SK-N-SH treated with all-trans-retinoic acid at 6 μM for 48 hours (cell line): ENCODE results near the gene PDIA3.

Experiments used
- BACH2 ChIP-seq: fragments of 250-450 bp; sonication (Bioruptor Pico); IDR thresholded peaks from 2 replicates; pipeline ENCODE4 v1.9.0; 2021; ENCODE audit warnings: mild to moderate bottlenecking, borderline replicate concordance
- CREB5 ChIP-seq: fragments of 250-450 bp; sonication (Bioruptor Pico); IDR thresholded peaks from 2 replicates; pipeline ENCODE4 v1.5.1; 2020; ENCODE audit warnings: low read depth, mild to moderate bottlenecking, moderate library complexity
- CSDC2 ChIP-seq: fragments of 250-450 bp; sonication (Bioruptor Pico); IDR thresholded peaks from 2 replicates; pipeline ENCODE4 v1.5.0; 2020; ENCODE audit warnings: mild to moderate bottlenecking, moderate library complexity
- GLIS3 ChIP-seq: fragments of 250-450 bp; sonication (Bioruptor Pico); IDR thresholded peaks from 2 replicates; pipeline ENCODE4 v1.5.0; 2020; ENCODE audit warnings: mild to moderate bottlenecking, moderate library complexity
- OSR1 ChIP-seq: fragments of 250-450 bp; sonication (Bioruptor Pico); IDR thresholded peaks from 2 replicates; pipeline ENCODE4 v1.8.0; 2022; ENCODE audit warnings: moderate library complexity, mild to moderate bottlenecking, inconsistent platforms
- PPARA ChIP-seq: fragments of 250-450 bp; sonication (Bioruptor Pico); IDR thresholded peaks from 2 replicates; pipeline ENCODE4 v1.5.0; 2020; ENCODE audit warnings: mild to moderate bottlenecking, borderline replicate concordance
- TCF4 ChIP-seq: fragments of 250-450 bp; sonication (Bioruptor Pico); IDR thresholded peaks from 2 replicates; pipeline ENCODE4 v1.8.0; 2021; ENCODE audit warnings: mild to moderate bottlenecking, moderate library complexity, borderline replicate concordance
- TOX ChIP-seq: fragments of 250-450 bp; sonication (Bioruptor Pico); IDR thresholded peaks from 2 replicates; pipeline ENCODE4 v1.8.0; 2021; ENCODE audit warnings: mild to moderate bottlenecking, moderate library complexity, borderline replicate concordance
- ZFP3 ChIP-seq: fragments of 250-450 bp; sonication (Bioruptor Pico); IDR thresholded peaks from 2 replicates; pipeline ENCODE4 v1.5.0; 2020; ENCODE audit warnings: mild to moderate bottlenecking, moderate library complexity
- TF ChIP-seq, protein P1 (sequence below): fragments of 250-450 bp; sonication (Bioruptor Pico); IDR thresholded peaks from 2 replicates; pipeline ENCODE4 v1.8.0; 2020; ENCODE audit warnings: mild to moderate bottlenecking, moderate library complexity, borderline replicate concordance

DNA sequence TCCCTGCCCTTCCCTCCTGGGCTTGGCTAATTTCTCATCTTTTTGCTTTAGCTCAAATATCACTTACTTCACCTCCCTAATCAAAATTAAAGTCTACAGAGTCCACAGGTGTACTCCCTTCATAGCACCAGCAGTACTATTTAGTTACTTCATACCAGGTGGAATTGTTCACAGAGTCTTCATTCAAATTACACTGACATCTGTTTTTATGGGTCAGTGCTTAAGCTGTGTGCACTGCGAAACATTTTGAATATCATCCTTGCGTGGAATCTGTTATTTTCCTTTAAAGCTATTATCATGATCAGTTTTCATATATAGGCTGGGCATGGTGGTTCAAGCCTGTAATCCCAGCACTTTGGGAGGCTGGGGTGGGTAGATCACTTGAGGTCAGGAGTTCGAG, 43.2 kb downstream of the PDIA3 start:
- no peak for TF ChIP-seq CREB5 (CRISPR knock-in tag)
- no peak for TF ChIP-seq ZFP3 (CRISPR knock-in tag)
- TF ChIP-seq BACH2 (CRISPR knock-in tag): no peak
- TF ChIP-seq, protein P1, sequence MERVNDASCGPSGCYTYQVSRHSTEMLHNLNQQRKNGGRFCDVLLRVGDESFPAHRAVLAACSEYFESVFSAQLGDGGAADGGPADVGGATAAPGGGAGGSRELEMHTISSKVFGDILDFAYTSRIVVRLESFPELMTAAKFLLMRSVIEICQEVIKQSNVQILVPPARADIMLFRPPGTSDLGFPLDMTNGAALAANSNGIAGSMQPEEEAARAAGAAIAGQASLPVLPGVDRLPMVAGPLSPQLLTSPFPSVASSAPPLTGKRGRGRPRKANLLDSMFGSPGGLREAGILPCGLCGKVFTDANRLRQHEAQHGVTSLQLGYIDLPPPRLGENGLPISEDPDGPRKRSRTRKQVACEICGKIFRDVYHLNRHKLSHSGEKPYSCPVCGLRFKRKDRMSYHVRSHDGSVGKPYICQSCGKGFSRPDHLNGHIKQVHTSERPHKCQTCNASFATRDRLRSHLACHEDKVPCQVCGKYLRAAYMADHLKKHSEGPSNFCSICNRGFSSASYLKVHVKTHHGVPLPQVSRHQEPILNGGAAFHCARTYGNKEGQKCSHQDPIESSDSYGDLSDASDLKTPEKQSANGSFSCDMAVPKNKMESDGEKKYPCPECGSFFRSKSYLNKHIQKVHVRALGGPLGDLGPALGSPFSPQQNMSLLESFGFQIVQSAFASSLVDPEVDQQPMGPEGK (CRISPR knock-in tag): no peak
- TF ChIP-seq GLIS3 (CRISPR knock-in tag): no peak
- no peak for TF ChIP-seq CSDC2
- no peak for TF ChIP-seq PPARA (CRISPR knock-in tag)
- TF ChIP-seq TCF4 (CRISPR knock-in tag): no peak
- no peak for TF ChIP-seq TOX
- TF ChIP-seq OSR1: no peak
